Right renal cortex interstitium (tissue), 3 donors: Measurements from ENCODE around the gene IFI44. TPM values are rescaled to one million over a fixed set of nuclear protein-coding genes. Genes with fewer than 3 reads are reported as not detected.

Experiments used
- DNase-seq, 3 donors: peaks; one replicate each; pipeline ENCODE4 v3.0.0-alpha.2; 2013; ENCODE audit warnings: low read depth in 3 of 3, low spot score in 2 of 3
- polyA plus RNA-seq, 3 donors: library from polyadenylated mRNA; unstranded; fragments of 120-200 nt; gene quantifications; one replicate each; pipeline ENCODE4 v1.2.1, GENCODE V29; 2013; ENCODE audit not compliant: insufficient read length in 3 of 3

The IFI44 gene
- polyA plus RNA-seq, 3 donors = 15.3 to 18.7 (median 18.5) TPM

DNA sequence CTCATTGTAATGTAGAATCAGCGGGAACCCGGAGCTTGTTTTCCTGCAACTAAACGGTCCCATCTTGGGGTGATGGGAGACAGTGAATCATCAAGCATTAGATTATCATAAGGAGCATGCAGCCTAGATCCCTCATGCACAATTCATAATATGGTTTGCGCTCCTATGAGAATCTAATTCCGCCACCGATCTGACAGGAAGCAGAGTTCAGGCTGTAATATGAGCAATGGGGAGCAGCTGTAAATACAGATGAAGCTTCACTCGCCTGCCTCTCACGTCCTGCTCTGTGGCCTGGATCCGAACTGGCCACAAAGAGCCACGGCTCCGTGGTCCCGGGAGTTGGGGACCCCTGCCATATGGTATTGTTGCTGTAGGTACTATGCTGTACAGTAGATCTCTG lies 1.6 kb downstream of the IFI44 start:
- DNase-seq = no peak

DNA sequence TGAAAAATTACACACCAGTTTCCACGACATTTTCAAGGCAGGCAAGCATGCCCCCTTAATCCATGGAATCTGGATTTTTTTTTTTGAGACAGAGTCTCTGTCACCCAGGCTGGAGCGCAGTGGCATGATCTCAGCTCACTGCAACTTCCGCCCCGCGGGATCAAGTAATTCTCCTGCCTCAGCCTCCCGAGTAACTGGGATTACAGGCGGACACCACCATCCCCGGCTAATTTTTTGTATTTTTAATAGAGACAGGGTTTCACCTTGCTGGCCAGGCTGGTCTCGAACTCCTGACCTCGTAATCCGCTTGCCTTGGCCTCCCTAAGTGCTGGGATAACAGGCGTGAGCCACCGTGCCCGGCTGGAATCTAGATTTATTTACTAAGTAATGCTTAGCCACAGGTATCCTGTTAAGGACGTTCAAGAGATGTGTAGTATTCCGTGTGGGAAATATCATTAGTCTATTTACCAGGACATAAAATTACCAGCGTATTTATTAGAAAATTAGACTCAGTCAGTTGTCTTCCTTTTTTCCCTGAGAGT lies 2.5 kb downstream of the IFI44 start:
- no peak for DNase-seq

GRCh38 chr1:78658901-78659300 lies 9.3 kb downstream of the IFI44 start:
- no peak for DNase-seq

DNA sequence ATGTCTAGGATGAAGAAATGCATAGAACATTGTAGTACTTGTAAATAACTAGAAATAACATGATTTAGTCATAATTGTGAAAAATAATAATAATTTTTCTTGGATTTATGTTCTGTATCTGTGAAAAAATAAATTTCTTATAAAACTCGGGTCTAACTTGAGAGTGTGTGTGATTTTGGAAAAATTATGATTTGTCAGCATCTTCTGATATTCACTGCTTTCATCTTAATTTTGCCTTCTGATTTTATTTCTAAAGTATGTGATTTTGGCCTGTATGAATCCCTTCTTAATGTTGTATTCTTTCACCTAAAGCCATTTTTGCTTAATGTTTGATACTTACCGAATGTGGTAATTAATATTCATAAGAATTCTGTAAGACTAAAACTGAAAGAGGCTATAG lies 14.3 kb downstream of the IFI44 start:
- no peak for DNase-seq

DNA sequence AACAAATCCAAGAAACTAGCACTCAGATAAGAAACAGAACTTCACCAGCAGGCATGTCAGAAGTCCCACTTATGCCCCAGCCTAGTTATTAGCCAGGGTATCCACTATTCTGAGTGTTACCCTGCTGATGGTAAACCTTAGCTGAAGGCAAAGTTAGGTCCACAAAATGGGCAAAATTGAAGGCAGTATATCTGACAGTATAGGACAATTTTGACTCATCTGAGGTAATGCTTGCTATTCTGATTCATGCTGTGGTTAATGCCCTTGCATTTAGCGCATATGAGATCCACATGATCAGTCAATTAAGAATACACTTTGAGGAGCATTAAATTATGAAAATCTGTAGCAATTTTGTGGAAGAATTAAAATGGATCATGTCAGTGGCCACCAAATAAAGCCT lies 15.1 kb downstream of the IFI44 start:
- no peak for DNase-seq

- no peak for DNase-seq
These were observed 16.2 kb downstream of the IFI44 start for GRCh38 chr1:78665809-78666208.

DNA sequence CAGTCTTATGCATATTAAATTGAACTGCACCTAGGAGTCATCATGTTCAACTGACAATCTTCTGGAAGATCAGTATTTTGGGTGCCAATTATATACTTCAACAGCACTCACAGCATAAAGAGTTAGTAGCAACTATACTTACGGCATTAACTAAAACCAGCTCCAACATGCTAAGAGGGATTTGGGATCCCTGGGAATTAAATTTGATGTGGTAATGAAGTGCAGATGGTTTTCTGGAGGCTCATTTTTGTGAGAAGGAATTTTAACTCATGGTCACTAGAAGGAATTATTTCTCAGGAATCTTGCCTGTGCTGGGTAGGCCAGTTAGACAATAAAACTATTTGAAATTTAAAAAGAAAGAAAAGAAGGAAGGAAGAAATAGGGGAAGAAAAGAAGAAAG lies 18.3 kb downstream of the IFI44 start:
- no peak for DNase-seq

GRCh38 chr1:78668427-78668826 lies 18.8 kb downstream of the IFI44 start:
- DNase-seq = no peak

DNA sequence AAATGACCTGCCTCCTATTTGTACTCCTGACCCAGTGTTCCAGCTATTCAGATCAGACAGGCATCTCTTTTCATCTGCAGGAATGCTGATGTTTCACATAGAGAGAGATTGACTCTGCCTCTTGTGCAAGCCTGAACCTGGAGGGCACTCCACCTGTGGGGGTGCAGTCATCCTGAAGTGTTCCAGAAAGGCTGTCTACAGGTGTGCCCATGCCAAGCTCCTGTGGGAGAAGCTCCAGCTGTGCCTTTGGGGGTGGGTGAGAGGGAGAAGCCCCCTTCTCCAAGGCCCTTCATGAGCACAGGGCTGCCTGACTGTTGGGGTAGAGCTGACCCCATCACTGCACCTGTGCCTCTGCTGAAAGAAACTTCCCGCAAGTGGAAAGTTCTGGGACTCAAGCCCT lies 22.8 kb downstream of the IFI44 start:
- DNase-seq = no peak

- DNase-seq = no peak
These were observed 23.5 kb downstream of the IFI44 start for GRCh38 chr1:78673120-78673519.

DNA sequence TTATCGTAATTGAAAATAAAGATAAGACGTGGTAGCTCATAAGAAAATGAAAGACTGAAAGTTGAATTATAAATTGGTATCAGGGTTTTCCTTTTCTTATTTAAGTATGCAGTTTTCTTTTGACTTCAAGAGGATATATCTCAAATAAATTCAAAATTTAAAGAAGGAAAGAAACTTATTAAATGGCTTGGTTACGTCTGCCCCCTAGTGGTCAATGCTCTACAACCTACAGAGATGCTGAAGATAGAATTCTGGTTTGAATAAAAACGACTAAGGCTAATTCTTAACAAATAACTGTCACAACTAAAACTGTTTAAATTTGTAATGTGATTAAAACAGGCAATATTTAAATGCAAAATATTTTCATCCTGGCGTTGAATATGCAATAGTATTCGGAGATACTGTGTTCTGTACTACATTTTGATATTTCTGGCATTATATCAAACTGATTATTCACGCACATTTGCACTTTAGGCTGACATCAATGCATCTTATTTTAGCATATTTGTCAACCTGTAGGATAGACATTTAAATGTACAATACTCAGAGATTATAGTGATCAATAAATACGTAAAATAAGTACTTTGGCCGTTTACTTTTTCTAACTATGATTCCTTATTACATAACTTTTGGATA lies 26.8 kb downstream of the IFI44 start:
- DNase-seq = peak; percentile 29 to 40 (median 34)

GRCh38 chr1:78676993-78677392 lies 27.4 kb downstream of the IFI44 start:
- DNase-seq = no peak

DNA sequence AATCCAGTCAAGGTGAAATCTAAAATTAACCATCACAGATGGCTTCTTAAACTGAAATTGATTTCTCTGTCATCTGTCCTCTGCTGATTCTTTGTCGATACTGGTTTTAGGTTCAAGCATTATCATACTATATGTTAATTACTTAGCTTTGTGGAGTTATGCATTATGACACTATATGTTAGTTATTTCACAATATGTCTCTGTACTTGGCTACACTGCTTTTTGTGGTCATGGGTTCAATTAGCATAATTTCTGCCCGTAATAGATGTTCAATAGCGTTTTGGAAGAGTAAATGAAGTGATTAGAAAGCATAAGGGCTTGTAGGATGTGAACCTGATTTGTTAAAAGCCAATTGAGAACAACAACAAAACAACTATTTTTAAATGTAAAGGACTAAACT lies 28.2 kb downstream of the IFI44 start:
- DNase-seq = no peak

GRCh38 chr1:78678324-78678723 lies 28.7 kb downstream of the IFI44 start:
- DNase-seq = no peak

- no peak for DNase-seq
These were observed 31.6 kb downstream of the IFI44 start for GRCh38 chr1:78681265-78681664.

- no peak for DNase-seq
These were observed 32.9 kb downstream of the IFI44 start for GRCh38 chr1:78682496-78682895.

GRCh38 chr1:78683079-78683478 lies 33.4 kb downstream of the IFI44 start:
- no peak for DNase-seq

DNA sequence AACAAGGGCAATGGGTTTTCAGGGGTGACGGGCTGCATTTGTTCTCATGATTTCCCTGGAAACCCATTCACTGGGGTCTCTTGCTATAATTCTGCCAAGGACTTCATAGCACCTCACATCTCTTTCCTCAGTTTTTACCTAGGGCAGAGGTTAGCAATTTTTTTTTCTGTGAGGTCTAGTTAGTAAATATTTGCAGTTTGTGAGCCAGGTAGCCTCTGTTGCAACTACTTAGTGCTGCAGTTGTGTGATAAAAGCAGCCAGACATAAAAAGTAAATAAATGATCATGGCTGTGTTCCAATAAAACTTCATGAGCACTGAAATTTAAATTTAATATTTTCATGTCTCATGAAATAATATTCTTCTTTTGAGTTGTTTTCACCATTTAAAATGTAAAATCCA lies 37.7 kb downstream of the IFI44 start:
- DNase-seq = no peak

DNA sequence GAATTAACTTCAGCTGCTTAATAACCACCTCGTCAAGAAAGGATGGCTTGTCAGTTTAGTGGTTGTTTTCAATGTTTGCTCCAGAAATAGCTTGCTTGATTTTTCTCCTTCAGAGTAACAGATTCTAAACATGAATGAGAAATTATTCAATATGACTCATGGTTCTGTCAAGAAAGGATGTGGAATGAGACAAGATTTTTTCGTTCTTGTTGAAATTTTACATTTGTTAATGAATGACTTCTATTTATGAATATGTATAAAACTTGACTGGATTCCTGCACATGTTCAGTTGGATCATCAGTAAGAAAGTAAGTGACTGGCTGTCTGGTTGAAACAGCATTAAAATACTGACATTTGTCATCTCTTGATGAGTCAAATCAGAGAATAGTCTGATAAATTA lies 38.3 kb downstream of the IFI44 start:
- DNase-seq = no peak

DNA sequence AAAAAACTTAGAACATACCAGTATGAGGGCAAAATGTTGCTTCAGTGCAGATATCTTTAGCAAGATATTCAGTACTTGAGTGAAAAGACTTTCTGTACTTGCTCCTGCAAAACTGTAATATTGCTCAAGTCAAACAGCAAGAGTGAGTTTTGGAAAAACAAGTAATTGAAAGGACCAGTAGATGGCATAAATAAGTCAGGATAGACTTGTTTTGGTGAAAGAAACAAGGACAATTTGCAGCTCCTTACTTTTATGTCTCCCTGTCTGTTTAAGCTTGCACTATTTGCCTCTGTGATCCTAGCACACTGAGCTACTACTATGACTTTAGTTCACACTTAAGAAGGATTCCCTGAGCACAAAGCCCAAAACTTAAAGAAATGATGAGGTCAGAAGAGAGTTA lies 39.1 kb downstream of the IFI44 start:
- no peak for DNase-seq

DNA sequence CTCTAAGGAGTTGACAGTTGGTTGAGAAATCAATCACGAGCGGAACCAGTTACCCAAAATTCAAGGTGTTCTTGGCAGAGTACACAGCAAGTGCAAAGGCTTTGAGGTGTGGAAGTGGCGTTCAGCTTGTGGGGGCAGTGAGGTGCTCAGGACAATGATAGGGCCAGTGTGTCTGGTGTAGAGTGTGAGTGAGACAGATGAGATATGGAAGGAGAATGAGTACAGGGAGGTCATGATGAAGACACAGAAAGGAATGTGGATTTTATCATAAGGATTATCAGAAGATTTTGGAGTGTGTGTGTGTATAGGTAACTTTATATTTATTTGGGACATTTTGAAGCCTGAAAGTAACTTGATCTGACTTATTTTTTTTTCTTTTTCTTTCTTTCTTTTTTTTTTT lies 40.9 kb downstream of the IFI44 start:
- no peak for DNase-seq

- DNase-seq = no peak
These were observed 42.5 kb downstream of the IFI44 start for GRCh38 chr1:78691995-78692747.
